CD4-positive, alpha-beta T cell (primary cell): ENCODE measurements around the gene MYH10. TPM values are rescaled to one million over a fixed set of nuclear protein-coding genes. Genes with fewer than 3 reads are reported as not detected.

Experiments used
- ATAC-seq: fragments of 200-7000 bp; cut with Tn5 transposase; one replicate; pipeline ENCODE4 v1.10.0; 2022; ENCODE audit warnings: mild to moderate bottlenecking; ENCODE audit not compliant: poor library complexity
- CTCF ChIA-PET: fragments of 350-600 bp; sonication (Branson Sonifier 250); formaldehyde crosslinking; loops from one replicate; lab custom pipeline; 2021; ENCODE audit warnings: antibody characterized with exemption, inconsistent platforms; lab: Charles Lee
- POLR2A ChIA-PET: fragments of 350-600 bp; sonication (Branson Sonifier 250); formaldehyde crosslinking; loops from one replicate; lab custom pipeline; 2021; ENCODE audit warnings: antibody characterized with exemption, inconsistent platforms; lab: Charles Lee
- DNase-seq, 14 experiments: peaks; one replicate each; pipeline ENCODE4 v3.0.0-alpha.2; 2013 to 2020; ENCODE audit warnings: mixed read lengths in 2 of 14
- H3K27ac ChIP-seq, 2 donors: one replicate each; pipeline versions ENCODE4 v1.5.1 to v1.7.0; 2013; ENCODE audit warnings: low read length in 2 of 2, low read depth in 1 of 2, mild to moderate bottlenecking in 1 of 2
- H3K27me3 ChIP-seq, 2 experiments: 1 replicate in 1 of 2; 2 replicates in 1 of 2; pipeline versions ENCODE4 v1.6.1 to v1.7.0; 2013; ENCODE audit warnings: low read length in 2 of 2, control low read depth in 1 of 2, mild to moderate bottlenecking in 1 of 2, moderate library complexity in 1 of 2; ENCODE audit not compliant: insufficient read depth in 2 of 2, control insufficient read depth in 1 of 2
- H3K36me3 ChIP-seq: one replicate; pipeline ENCODE4 v1.6.1; 2013; ENCODE audit warnings: low read length, control low read depth; ENCODE audit not compliant: insufficient read depth
- H3K4me1 ChIP-seq: one replicate; pipeline ENCODE4 v1.6.1; 2013; ENCODE audit warnings: low read length, control low read depth; ENCODE audit not compliant: insufficient read depth
- H3K4me3 ChIP-seq: one replicate; pipeline ENCODE4 v1.5.1; 2013; ENCODE audit warnings: mild to moderate bottlenecking, low read length, moderate library complexity
- H3K9me3 ChIP-seq, 2 experiments: 1 replicate in 1 of 2; 2 replicates in 1 of 2; pipeline versions ENCODE4 v1.6.1 to v1.7.0; 2013; ENCODE audit warnings: low read length in 2 of 2, mild to moderate bottlenecking in 2 of 2, control low read depth in 1 of 2, moderate library complexity in 1 of 2; ENCODE audit not compliant: control insufficient read depth in 1 of 2, insufficient read depth in 1 of 2
- H3K27ac Mint-ChIP-seq: one replicate; pipeline ENCODE4 v1.8.0; 2020; ENCODE audit warnings: mixed read lengths
- H3K27me3 Mint-ChIP-seq: one replicate; pipeline ENCODE4 v1.8.0; 2021; ENCODE audit warnings: mixed read lengths
- H3K36me3 Mint-ChIP-seq: one replicate; pipeline ENCODE4 v1.8.0; 2021; ENCODE audit warnings: low read depth, mixed read lengths
- H3K4me1 Mint-ChIP-seq: one replicate; pipeline ENCODE4 v1.8.0; 2021; ENCODE audit warnings: low read depth, mixed read lengths
- H3K4me3 Mint-ChIP-seq: one replicate; pipeline ENCODE4 v1.8.0; 2020; ENCODE audit warnings: mild to moderate bottlenecking, mixed read lengths
- H3K9me3 Mint-ChIP-seq: one replicate; pipeline ENCODE4 v1.8.0; 2020; ENCODE audit warnings: mixed read lengths
- CTCF ChIP-seq: fragments of 200-600 bp; IDR thresholded peaks from one replicate; pipeline ENCODE4 v1.8.0; 2022; ENCODE audit warnings: antibody characterized with exemption, mild to moderate bottlenecking
- intact Hi-C, 2 experiments: fragments of 100-400 bp; cut with DNase I in 1 of 2; cut with micrococcal nuclease in 1 of 2; formaldehyde crosslinking; loops; one replicate each; pipeline versions ENCODE4 v1.15.1 to v1.9.0; 2023 to 2025; cut with DNase I, micrococcal nuclease
- total RNA-seq, 174 experiments: library from RNA in 2 of 174; stranded (reverse) in 2 of 174; gene quantifications; one replicate each; pipeline ENCODE4 v1.2.3 and lab custom pipeline; 2021 to 2026

Gene MYH10
- total RNA-seq, 2 experiments from 2014 or later, result 1.5 to 1.9 TPM

- intact Hi-C loops, result no loop called here
- no peaks in the 10 kb centered on the region for H3K4me1 Mint-ChIP-seq
- DNase-seq (no peak), ATAC-seq (no peak)
- H3K36me3 Mint-ChIP-seq, result peaks cover 96% of the 10 kb centered on the region
- H3K4me3 ChIP-seq, result no peak overlapping the region
- CTCF ChIA-PET, result no interaction called here
- H3K27me3 ChIP-seq, result no peaks in the 10 kb centered on the region
- peaks cover 39% of the 10 kb centered on the region for H3K36me3 ChIP-seq
- peak overlapping the region; percentile 27 for H3K27ac Mint-ChIP-seq
- no peaks in the 10 kb centered on the region for H3K4me1 ChIP-seq
- POLR2A ChIA-PET, result no interaction called here
- no peak overlapping the region for H3K27ac ChIP-seq
- peaks cover 6% of the 10 kb centered on the region for H3K9me3 Mint-ChIP-seq
- no peaks in the 10 kb centered on the region for H3K27me3 Mint-ChIP-seq
- TF ChIP-seq CTCF, result no peak
- H3K4me3 Mint-ChIP-seq, result peak overlapping the region; percentile 7
- peaks cover 11 to 19% of the 10 kb centered on the region in 2 experiments for H3K9me3 ChIP-seq
These were observed 149.4 kb downstream of the MYH10 start for GRCh38 chr17:8481089-8481488.

GRCh38 chr17:8480011-8480976, 150.2 kb downstream of the MYH10 start:
- CTCF ChIA-PET, result no interaction called here
- H3K27ac ChIP-seq, result no peak overlapping the region

GRCh38 chr17:8479431-8479947, 151.0 kb downstream of the MYH10 start:
- POLR2A ChIA-PET, result no interaction called here
- no peak overlapping the region for H3K4me3 Mint-ChIP-seq
- Histone ChIP-seq H3K9me3 (peaks cover 10 to 19% of the 10 kb centered on the region in 2 experiments), H3K4me3 (no peak overlapping the region), H3K4me1 (no peaks in the 10 kb centered on the region), H3K36me3 (peaks cover 55% of the 10 kb centered on the region), H3K27ac (no peak overlapping the region), H3K27me3 (no peaks in the 10 kb centered on the region)
- intact Hi-C loops, result no loop called here
- no peaks in the 10 kb centered on the region for H3K4me1 Mint-ChIP-seq
- ATAC-seq (no peak), DNase-seq (no peak)
- H3K9me3 Mint-ChIP-seq, result peaks cover 1% of the 10 kb centered on the region
- H3K27ac Mint-ChIP-seq, result no peak overlapping the region
- peaks cover 96% of the 10 kb centered on the region for H3K36me3 Mint-ChIP-seq
- no peaks in the 10 kb centered on the region for H3K27me3 Mint-ChIP-seq
- CTCF ChIA-PET, result no interaction called here
- no peak for TF ChIP-seq CTCF

More at GRCh38 chr17:8480011-8480976, 150.2 kb downstream of the MYH10 start:
- DNase-seq (no peak), ATAC-seq (no peak)
- no peak for TF ChIP-seq CTCF
- H3K4me1 ChIP-seq, result no peaks in the 10 kb centered on the region
- POLR2A ChIA-PET, result interaction anchor here (1.0 kb wide), 1 partner anchor 43 kb away, joined by 3 read pairs; no protein-coding TSS in a partner anchor
- peaks cover 11 to 19% of the 10 kb centered on the region in 2 experiments for H3K9me3 ChIP-seq
- Mint-ChIP-seq H3K27me3 (no peaks in the 10 kb centered on the region), H3K9me3 (peaks cover 6% of the 10 kb centered on the region), H3K36me3 (peaks cover 96% of the 10 kb centered on the region), H3K4me3 (peak overlapping the region; percentile 7), H3K27ac (no peak overlapping the region), H3K4me1 (no peaks in the 10 kb centered on the region)
- H3K36me3 ChIP-seq, result peaks cover 47% of the 10 kb centered on the region
- no peak overlapping the region for H3K4me3 ChIP-seq
- intact Hi-C loops, result no loop called here
- H3K27me3 ChIP-seq, result no peaks in the 10 kb centered on the region
